Gastroesophageal sphincter (tissue), 4 donors: ENCODE measurements around the gene ELMOD3. TPM values are rescaled to one million over a fixed set of nuclear protein-coding genes. Genes with fewer than 3 reads are reported as not detected.
"Not testable (repeated sequence)": the region's sequence is repeated elsewhere in the genome, so short reads cannot be mapped to it uniquely, and the experiment has no call there.

ENCODE experiments used
- ATAC-seq: fragments of 150-250 bp; one replicate; pipeline ENCODE4 v1.9.1; 2016; ENCODE audit warnings: mild to moderate bottlenecking, moderate library complexity
- H3K27ac ChIP-seq, 4 donors: fragments of 200-600 bp; sonication (generic) in 3 of 4; 1 replicate in 3 of 4; 2 replicates in 1 of 4; pipeline ENCODE4 v1.5.1; 2016 to 2019
- H3K27me3 ChIP-seq: fragments of 200-600 bp; sonication (generic); one replicate; pipeline ENCODE4 v1.5.1; 2019
- H3K36me3 ChIP-seq, 2 donors: fragments of 200-600 bp; sonication (generic); one replicate each; pipeline ENCODE4 v1.5.1; 2019; ENCODE audit warnings: control low read depth in 1 of 2
- H3K4me1 ChIP-seq, 3 donors: fragments of 200-600 bp; sonication (generic); 1 replicate in 2 of 3; 2 replicates in 1 of 3; pipeline ENCODE4 v1.5.1; 2016 to 2019; ENCODE audit warnings: control low read depth in 2 of 3
- H3K4me3 ChIP-seq, 2 donors: fragments of 200-600 bp; sonication (generic); one replicate each; pipeline ENCODE4 v1.5.1; 2019; ENCODE audit warnings: mild to moderate bottlenecking in 1 of 2, moderate library complexity in 1 of 2
- H3K9me3 ChIP-seq, 3 donors: fragments of 200-600 bp; sonication (generic); one replicate each; pipeline ENCODE4 v1.5.1; 2017 to 2019; ENCODE audit warnings: control low read depth in 2 of 3
- EP300 ChIP-seq: sonication (generic); formaldehyde crosslinking; IDR thresholded peaks from one replicate; pipeline ENCODE4 v1.6.1; 2017; ENCODE audit warnings: antibody characterized with exemption, mild to moderate bottlenecking
- POLR2A ChIP-seq, 2 donors: fragments of 450-650 bp; IDR thresholded peaks; one replicate each; pipeline ENCODE4 v1.6.1; 2017; ENCODE audit warnings: antibody characterized with exemption in 2 of 2, mild to moderate bottlenecking in 2 of 2, moderate library complexity in 1 of 2
- POLR2AphosphoS5 ChIP-seq: sonication (generic); formaldehyde crosslinking; IDR thresholded peaks from one replicate; pipeline ENCODE4 v1.6.1; 2017; ENCODE audit warnings: antibody characterized with exemption
- WGBS, 2 donors: methylation state at CpG; one replicate each; pipeline ENCODE4 v1.1.5; 2018; ENCODE audit warnings: low coverage in 1 of 2; 5-methylcytosine and 5-hydroxymethylcytosine counted together
- total RNA-seq, 4 donors: library from RNA; depleted of rRNA; stranded (reverse); fragments of >200 nt; gene quantifications; one replicate each; pipeline ENCODE4 v1.1.0, GENCODE V29; 2016
- TF ChIP-seq, protein P1 (sequence below), 4 experiments: fragments of 200-600 bp in 2 of 4; fragments of 450-650 bp in 2 of 4; sonication (generic) in 1 of 4; IDR thresholded peaks; one replicate each; pipeline ENCODE4 v1.5.1; 2017 to 2019; ENCODE audit warnings: antibody characterized with exemption in 4 of 4, mild to moderate bottlenecking in 2 of 4, moderate library complexity in 2 of 4

The ELMOD3 gene
- total RNA-seq, 4 donors from 2014 or later = 12.4 to 25.8 (median 18.0) TPM

DNA sequence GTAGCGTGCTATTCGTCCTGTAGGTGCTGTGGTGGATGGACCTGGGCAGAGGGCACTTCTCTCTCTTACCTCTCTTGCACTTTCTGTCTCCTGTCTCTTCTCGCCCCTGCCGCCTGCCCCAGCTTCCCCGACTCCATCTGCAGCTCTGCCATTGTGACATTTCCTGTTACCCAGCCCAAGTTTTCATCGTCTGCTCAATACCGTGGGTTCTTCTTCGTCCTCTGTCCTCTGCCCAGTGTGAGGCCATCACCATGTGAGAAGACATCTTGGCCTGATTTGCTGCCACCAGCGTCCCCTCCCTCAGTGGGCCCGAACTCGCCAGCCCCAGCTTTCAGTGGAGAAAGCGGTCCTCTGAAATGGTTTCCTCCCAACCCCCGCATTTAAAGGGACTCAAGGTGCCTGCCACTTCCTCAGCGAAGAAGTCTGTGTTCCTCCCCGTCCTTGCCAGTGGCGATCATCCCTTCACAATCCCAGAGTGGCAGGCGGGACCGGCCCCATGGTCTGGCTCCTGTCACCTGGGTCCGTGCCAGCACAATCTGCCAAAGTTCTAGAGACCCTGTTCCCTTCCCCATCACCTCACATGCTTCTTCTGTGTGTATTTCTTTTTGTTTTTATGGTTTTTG lies 44.8 kb upstream of the ELMOD3 start:
- 62 to 68% methylated on average over 13 of the region's 19 CpGs for WGBS, 2 donors
- TF ChIP-seq POLR2A (IDR thresholded peaks at IDR 0.05) (no peak), EP300 (no peak), POLR2AphosphoS5 (no peak)
- TF ChIP-seq, protein P1, sequence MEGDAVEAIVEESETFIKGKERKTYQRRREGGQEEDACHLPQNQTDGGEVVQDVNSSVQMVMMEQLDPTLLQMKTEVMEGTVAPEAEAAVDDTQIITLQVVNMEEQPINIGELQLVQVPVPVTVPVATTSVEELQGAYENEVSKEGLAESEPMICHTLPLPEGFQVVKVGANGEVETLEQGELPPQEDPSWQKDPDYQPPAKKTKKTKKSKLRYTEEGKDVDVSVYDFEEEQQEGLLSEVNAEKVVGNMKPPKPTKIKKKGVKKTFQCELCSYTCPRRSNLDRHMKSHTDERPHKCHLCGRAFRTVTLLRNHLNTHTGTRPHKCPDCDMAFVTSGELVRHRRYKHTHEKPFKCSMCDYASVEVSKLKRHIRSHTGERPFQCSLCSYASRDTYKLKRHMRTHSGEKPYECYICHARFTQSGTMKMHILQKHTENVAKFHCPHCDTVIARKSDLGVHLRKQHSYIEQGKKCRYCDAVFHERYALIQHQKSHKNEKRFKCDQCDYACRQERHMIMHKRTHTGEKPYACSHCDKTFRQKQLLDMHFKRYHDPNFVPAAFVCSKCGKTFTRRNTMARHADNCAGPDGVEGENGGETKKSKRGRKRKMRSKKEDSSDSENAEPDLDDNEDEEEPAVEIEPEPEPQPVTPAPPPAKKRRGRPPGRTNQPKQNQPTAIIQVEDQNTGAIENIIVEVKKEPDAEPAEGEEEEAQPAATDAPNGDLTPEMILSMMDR (IDR thresholded peaks at IDR 0.05) = no peak
- Histone ChIP-seq H3K27ac (peak overlapping the region in 3 of 4 donors; percentile 4 to 60 (median 36)), H3K27me3 (no peaks in the 10 kb centered on the region), H3K4me1 (peaks cover 0 to 32% (median 10%) of the 10 kb centered on the region in 3 donors), H3K36me3 (peaks cover 0 to 66% of the 10 kb centered on the region in 2 donors), H3K4me3 (no peak overlapping the region), H3K9me3 (no peaks in the 10 kb centered on the region)
- no peak for ATAC-seq

DNA sequence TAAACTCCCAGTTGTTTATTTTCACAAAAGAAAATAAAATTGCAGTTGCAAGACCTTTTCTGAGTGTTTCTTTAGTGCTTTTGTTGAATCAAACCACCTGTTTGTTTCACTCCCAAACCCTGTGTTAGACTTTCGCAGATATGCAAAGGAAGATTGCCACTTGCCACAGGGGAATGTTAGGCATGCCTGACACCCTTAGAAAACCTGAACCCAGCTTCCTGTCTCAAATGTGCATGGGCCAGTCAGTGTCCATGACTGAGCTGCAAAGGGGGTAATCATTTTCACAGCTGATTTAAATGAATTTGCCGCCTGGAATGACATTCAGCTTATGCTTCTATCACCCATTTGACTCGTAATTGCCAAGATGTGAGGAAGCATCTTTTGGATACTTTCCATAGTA lies 44.2 kb upstream of the ELMOD3 start:
- no peaks in the 10 kb centered on the region for H3K9me3 ChIP-seq
- TF ChIP-seq POLR2AphosphoS5 (no peak), POLR2A (IDR thresholded peaks at IDR 0.05) (no peak), EP300 (no peak)
- TF ChIP-seq, protein P1 (IDR thresholded peaks at IDR 0.05) = no peak
- H3K4me3 ChIP-seq = no peak overlapping the region
- peaks cover 0 to 32% (median 10%) of the 10 kb centered on the region in 3 donors for H3K4me1 ChIP-seq
- no peaks in the 10 kb centered on the region for H3K27me3 ChIP-seq
- 63 to 85% methylated on average over 2 to 3 of the region's 3 CpGs for WGBS, 2 donors
- ATAC-seq = no peak
- peak overlapping the region in 1 of 4 donors; percentile 36 for H3K27ac ChIP-seq
- H3K36me3 ChIP-seq = peaks cover 0 to 66% of the 10 kb centered on the region in 2 donors

DNA sequence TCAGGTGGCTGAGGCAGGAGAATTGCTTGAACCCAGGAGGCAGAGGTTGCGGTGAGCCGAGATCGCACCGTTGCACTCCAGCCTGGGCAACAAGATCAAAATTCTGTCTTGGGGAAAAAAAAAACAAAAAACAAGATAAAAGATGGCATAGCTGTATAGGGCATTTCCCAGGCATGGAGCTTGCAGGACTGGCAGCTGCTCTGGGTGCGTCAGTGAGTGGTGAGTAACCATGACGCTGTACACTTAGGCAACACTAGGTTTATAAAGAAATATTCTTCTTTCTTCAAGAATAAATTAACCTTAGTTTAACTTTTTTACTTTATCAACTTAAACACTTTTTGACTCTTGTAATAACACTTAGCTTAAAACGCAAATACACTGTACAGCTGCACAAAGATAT lies 42.2 kb upstream of the ELMOD3 start:
- H3K27ac ChIP-seq = no peak overlapping the region

DNA sequence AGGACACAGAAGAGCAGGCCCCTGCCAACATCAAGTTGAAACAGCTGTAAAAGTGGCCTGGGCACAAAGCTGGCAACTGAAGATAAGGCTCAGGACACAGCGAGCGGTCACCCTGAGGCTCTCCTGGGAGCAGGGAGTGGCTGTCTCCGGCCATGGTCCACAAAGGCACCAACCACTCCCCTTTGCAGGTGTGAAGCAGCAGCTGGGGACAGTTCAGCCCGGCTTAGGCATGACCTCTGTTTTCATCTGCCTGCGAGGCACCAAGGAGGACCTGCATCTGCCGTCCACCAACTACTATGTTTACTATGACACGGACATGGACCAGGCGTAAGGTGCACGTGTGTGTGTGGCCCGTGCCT lies 39.7 kb upstream of the ELMOD3 start:
- H3K4me3 ChIP-seq = no peak overlapping the region
- ATAC-seq = no peak
- no peaks in the 10 kb centered on the region for H3K9me3 ChIP-seq
- H3K27ac ChIP-seq = no peak overlapping the region
- H3K4me1 ChIP-seq = peaks cover 0 to 24% (median 0%) of the 10 kb centered on the region in 3 donors
- whole genome bisulfite sequencing, 2 donors = 96% methylated on average over 5 of the region's 10 CpGs; no CpG with 5 or more reads in 1 of the 2 donors
- no peaks in the 10 kb centered on the region for H3K27me3 ChIP-seq
- TF ChIP-seq, protein P1 (IDR thresholded peaks at IDR 0.05) = no peak
- no peak for TF ChIP-seq POLR2A (IDR thresholded peaks at IDR 0.05)
- no peak for TF ChIP-seq POLR2AphosphoS5
- no peak for TF ChIP-seq EP300
- H3K36me3 ChIP-seq = peaks cover 0 to 71% of the 10 kb centered on the region in 2 donors

More for the DNA sequence above, 42.2 kb upstream of the ELMOD3 start:
- no peak for ATAC-seq
- H3K4me3 ChIP-seq = no peak overlapping the region
- TF ChIP-seq, protein P1 (IDR thresholded peaks at IDR 0.05) = no peak
- TF ChIP-seq POLR2AphosphoS5 = no peak
- no peak for TF ChIP-seq EP300
- no peak for TF ChIP-seq POLR2A (IDR thresholded peaks at IDR 0.05)
- H3K9me3 ChIP-seq = no peaks in the 10 kb centered on the region
- H3K27me3 ChIP-seq = no peaks in the 10 kb centered on the region
- H3K36me3 ChIP-seq = peaks cover 0 to 64% of the 10 kb centered on the region in 2 donors
- peaks cover 0 to 30% (median 10%) of the 10 kb centered on the region in 3 donors for H3K4me1 ChIP-seq
- WGBS, 2 donors = 77 to 83% methylated on average over 7 of the region's 7 CpGs

DNA sequence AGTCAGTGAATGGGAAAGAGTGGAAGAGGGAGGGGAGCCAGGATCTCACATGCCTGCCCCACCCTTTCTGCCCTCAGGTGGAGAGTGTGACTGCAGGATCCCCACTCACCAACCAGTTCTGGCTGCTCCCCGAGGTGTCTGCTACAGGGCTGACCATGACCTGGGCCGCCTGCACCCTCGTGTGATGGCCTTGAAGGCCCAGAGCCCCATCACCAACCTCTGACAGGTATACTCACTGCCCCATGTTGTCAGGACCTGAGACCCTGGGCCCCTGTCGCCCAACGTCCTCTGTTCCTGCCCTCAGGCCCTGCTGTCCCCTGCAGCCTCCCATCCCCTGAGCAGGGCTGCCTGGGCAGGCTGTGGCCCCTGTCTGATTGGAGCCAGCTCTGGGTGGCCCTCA lies 38.6 kb upstream of the ELMOD3 start:
- H3K4me3 ChIP-seq, H3K9me3 ChIP-seq, ATAC-seq, H3K27ac ChIP-seq, H3K27me3 ChIP-seq: not testable (repeated sequence)
- Histone ChIP-seq H3K36me3 (peaks cover 0 to 71% of the 10 kb centered on the region in 2 donors), H3K4me1 (peaks cover 0 to 24% (median 0%) of the 10 kb centered on the region in 3 donors)
- WGBS, 2 donors = 80% methylated on average over 1 of the region's 5 CpGs; no CpG with 5 or more reads in 1 of the 2 donors
